Right ventricle myocardium superior (tissue), 1 donor: Measurements from ENCODE around the gene ACOT4. TPM values are rescaled to one million over a fixed set of nuclear protein-coding genes. Genes with fewer than 3 reads are reported as not detected.
A peak's percentile ranks its signal among the peaks of the same experiment; 100 is the strongest.
"Not testable (repeated sequence)": the region's sequence is repeated elsewhere in the genome, so short reads cannot be mapped to it uniquely, and the experiment has no call there.

Source experiments
- ATAC-seq: fragments of 200-7000 bp; cut with Tn5 transposase; one replicate; pipeline ENCODE4 v1.9.1; 2020; ENCODE audit warnings: mild to moderate bottlenecking; ENCODE audit not compliant: poor library complexity
- DNase-seq: peaks from one replicate; pipeline ENCODE4 v3.0.0-alpha.2; 2020
- intact Hi-C: fragments of 100-400 bp; cut with DNase I; formaldehyde crosslinking; loops from one replicate; pipeline ENCODE4 v1.11.2; 2022
- long read RNA-seq: library from polyadenylated mRNA; unstranded; transcript quantifications from one replicate; pipeline ENCODE4 v2.0.0, GENCODE V29; 2021
- total RNA-seq: library from RNA; stranded (reverse); fragmentation: NEBNext Ultra II Directional; extraction: Animal tissue kit (Norgen Biotek cat#: 25700); gene quantifications from one replicate; pipeline ENCODE4 v1.2.1, GENCODE V29; 2021
- donor health status: DM: no; HTN: yes; CAD: no; lungs with severe emphysema.

The ACOT4 gene
- 0.62 TPM for total RNA-seq
- long read RNA-seq, partial matches to known transcripts = 0 of 4 reads
- long read RNA-seq, other reads (novel, unspliced or antisense) = 1 of 4 reads

- peak; percentile 93 for ATAC-seq
- intact Hi-C loops = no loop called here
- DNase-seq = peak; percentile 60
Observed at GRCh38 chr14:73591690-73592449, at the start of gene ACOT4. Gene ACOT4 (plus strand): TSS chr14:73591873. CDS start chr14:73591960, 87 bp downstream.

DNA sequence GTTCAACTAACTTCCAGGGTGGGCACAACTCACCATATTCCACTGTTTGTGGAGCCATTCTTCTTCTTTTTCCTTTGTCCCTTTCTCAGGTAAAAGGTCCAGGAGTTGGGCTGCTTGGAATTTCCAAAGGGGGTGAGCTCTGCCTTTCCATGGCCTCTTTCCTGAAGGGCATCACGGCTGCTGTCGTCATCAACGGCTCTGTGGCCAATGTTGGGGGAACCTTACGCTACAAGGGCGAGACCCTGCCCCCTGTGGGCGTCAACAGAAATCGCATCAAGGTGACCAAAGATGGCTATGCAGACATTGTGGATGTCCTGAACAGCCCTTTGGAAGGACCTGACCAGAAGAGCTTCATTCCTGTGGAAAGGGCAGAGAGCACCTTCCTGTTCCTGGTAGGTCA lies 48.7 kb upstream of the ACOT4 start:
- DNase-seq, intact Hi-C loops, ATAC-seq: not testable (repeated sequence)

GRCh38 chr14:73545353-73545752 lies 46.3 kb upstream of the ACOT4 start:
- intact Hi-C loops, DNase-seq: not testable (repeated sequence)

DNA sequence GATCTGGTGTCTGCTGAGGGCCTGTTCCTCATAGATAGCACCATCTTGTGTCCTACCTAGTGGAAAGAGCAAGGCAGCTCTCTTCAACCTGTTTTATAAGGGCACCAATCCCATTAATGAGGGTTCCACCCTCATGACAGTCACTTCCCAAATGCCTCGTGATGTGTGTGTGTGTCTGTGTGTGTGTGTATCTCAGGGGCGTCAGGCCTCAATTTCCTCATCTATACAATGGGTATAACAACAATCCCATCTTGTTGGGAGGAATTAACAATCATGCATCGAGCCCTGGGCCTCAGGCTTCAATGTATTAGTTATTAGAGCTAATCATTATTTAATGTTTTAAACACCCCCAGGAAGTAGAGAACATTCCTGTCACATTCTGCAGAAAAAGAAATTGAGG lies 42.6 kb upstream of the ACOT4 start:
- DNase-seq, intact Hi-C loops, ATAC-seq: not testable (repeated sequence)

More at GRCh38 chr14:73545353-73545752, 46.3 kb upstream of the ACOT4 start:
- ATAC-seq = peak; percentile 94

GRCh38 chr14:73549889-73550524 lies 41.7 kb upstream of the ACOT4 start:
- ATAC-seq, DNase-seq, intact Hi-C loops: not testable (repeated sequence)

- DNase-seq (no peak), ATAC-seq (no peak)
- intact Hi-C loops = no loop called here
Observed at GRCh38 chr14:73553845-73554244, 37.8 kb upstream of the ACOT4 start.

DNA sequence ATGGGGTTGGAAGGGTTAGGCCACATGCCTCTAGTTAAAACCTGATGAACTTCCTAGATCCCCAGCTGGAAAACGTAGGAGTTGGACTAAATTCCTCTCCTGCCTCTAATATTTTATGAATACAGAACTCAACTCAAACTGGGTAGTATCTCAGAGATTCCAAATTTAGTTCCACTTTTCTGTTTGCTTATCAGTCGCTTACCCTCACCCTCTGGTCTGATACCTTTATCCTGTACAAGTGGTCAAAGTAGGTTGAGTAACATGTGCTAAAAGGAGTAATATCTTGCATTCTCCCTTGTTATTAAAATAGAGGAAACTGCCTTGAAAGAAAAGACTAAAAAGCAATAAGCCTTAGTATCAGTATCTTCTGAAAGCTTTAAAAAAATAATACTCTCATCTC lies 34.5 kb upstream of the ACOT4 start:
- DNase-seq, intact Hi-C loops, ATAC-seq: not testable (repeated sequence)

DNA sequence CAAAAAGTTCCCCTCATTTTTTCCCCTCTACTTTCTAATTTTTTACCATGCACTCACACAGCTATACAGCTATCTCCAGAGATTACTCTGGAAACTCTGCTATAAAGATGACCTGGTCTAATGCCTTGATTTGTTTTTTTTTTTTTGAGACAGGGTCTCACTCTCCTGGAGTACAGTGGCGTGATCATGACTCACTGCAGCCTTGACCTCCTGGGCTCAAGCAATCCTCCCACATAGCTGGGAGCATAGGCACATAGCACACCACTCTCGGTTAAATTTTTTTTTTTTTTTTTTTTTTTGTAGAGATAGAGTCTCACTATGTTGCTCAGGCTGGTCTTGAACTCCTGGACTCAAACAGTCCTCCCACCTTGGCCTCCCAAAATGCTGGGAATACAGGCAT lies 33.4 kb upstream of the ACOT4 start:
- ATAC-seq, intact Hi-C loops, DNase-seq: not testable (repeated sequence)

- intact Hi-C loops, ATAC-seq, DNase-seq: not testable (repeated sequence)
Observed at GRCh38 chr14:73562256-73562655, 29.4 kb upstream of the ACOT4 start.

DNA sequence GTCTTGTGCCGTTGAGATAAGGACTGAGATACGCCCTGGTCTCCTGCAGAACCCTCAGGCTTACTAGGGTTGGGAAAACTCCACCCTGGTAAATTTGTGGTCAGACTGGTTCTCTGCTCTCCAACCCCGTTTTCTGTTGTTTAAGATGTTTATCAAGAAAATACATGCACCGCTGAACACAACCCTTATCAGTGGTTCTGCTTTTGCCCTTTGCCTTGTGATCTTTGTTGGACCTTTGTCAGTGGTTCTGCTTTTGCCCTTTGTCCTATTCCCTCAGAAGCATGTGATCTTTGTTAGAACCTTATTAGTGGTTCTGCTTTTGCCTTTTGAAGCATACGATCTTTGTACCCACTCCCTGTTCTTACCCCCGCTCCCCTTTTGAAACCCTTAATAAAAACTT lies 29.0 kb upstream of the ACOT4 start:
- intact Hi-C loops, DNase-seq, ATAC-seq: not testable (repeated sequence)

DNA sequence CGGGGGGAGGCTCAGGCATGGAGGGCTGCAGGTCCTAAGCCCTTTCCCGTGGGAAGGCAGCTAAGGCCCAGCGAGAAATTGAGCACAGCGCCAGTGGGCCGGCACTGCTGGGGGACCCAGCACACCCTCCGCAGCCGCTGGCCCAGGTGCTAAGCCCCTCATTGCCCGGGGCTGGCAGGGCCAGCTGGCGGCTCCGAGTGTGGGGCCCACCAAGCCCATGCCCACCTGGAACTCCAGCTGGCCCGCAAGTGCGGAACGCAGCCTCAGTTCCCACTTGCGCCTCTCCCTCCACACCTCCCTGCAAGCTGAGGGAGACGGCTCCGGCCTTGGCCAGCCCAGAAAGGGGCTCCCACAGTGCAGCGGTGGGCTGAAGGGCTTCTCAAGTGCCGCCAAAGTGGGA lies 25.2 kb upstream of the ACOT4 start:
- intact Hi-C loops, ATAC-seq, DNase-seq: not testable (repeated sequence)

- intact Hi-C loops, DNase-seq, ATAC-seq: not testable (repeated sequence)
Observed at GRCh38 chr14:73566935-73567334, 24.7 kb upstream of the ACOT4 start.

DNA sequence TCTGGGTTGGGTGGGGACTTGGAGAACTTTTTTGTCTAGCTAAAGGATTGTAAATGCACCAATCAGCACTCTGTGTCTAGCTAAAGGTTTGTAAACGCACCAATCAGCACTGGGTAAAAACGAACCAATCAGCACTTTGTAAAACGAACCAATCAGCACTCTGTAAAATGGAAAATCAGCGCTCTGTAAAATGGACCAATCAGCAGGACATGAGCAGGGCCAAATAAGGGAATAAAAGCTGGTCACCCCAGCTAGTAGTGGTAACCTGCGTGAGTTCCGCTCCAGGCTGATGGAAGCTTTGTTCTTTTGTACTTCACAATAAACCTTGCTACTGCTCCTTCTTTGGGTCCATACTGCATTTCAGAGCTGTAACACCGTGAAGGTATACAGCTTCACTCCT lies 24.3 kb upstream of the ACOT4 start:
- ATAC-seq (no peak), DNase-seq (no peak)
- intact Hi-C loops = no loop called here

- DNase-seq (no peak), ATAC-seq (no peak)
- intact Hi-C loops = no loop called here
Observed at GRCh38 chr14:73567951-73568885, 23.5 kb upstream of the ACOT4 start.

DNA sequence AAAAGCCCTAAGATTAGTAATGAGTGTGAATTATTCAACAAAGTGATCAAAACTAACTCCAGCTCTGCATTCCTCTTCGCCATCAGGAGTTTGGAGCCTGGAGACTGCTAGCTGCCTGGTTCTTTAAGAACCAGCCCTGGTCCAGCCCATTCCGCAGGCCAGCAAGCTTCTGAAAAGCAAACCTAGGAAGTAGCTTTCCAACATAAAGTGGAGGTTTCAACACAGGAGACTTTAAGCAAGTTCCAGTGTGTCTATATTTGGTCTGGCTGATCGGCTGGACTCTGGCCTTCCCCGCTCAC lies 22.8 kb upstream of the ACOT4 start:
- ATAC-seq, intact Hi-C loops, DNase-seq: not testable (repeated sequence)

DNA sequence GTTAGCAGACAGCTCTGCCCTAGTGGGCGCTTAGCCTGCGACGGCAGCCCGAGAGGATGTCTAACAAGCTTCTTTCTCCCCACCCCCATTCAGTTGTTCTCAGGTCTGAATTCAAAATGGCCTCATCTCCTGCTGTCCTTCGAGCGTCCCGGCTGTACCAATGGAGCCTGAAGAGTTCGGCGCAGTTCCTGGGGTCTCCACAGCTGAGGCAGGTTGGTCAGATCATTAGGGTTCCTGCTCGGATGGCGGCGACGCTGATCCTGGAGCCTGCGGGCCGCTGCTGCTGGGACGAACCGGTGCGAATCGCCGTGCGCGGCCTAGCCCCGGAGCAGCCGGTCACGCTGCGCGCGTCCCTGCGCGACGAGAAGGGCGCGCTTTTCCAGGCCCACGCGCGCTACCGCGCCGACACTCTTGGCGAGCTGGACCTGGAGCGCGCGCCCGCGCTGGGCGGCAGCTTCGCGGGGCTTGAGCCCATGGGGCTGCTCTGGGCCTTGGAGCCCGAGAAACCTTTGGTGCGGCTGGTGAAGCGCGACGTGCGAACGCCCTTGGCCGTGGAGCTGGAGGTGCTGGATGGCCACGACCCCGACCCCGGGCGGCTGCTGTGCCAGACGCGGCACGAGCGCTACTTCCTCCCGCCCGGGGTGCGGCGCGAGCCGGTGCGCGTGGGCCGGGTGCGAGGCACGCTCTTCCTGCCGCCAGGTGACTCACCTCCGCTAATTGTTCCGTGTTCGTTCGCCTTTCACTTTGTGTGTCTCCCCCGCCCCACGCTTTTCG lies 22.3 kb upstream of the ACOT4 start, which contains the start of gene ACOT2:
Gene ACOT2, plus strand, starts transcription at position 29 of the 774 bp plus-strand sequence. Its CDS starts 28 bp downstream, at position 57.
- DNase-seq = peak; percentile 90
- ATAC-seq = peak; percentile 90
- intact Hi-C loops = not testable (repeated sequence)

- intact Hi-C loops = not testable (repeated sequence)
- peak; percentile 80 for DNase-seq
- ATAC-seq = peak; percentile 74
Observed at GRCh38 chr14:73570913-73571312, 20.8 kb upstream of the ACOT4 start.

DNA sequence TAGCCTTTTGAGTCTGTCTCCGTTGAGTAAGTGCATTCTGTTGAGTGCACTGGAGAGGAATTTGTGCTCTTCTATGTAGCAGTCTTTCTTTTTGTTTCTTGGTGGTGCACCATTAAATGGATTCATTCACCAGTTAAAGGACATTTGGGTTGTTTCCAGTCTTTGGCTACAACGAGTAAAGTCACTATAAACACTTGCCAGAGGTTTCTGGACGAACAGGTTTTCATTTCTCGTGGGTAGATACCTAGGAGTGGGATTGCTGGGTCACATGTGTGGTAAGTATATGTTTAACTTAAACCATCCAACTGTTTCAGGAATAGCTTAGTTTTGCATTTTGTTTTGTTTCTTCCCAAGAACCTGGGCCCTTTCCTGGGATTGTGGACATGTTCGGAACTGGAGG lies 18.6 kb upstream of the ACOT4 start:
- DNase-seq, ATAC-seq, intact Hi-C loops: not testable (repeated sequence)
